ENCODE data around the gene CACNA1C.

DNA sequence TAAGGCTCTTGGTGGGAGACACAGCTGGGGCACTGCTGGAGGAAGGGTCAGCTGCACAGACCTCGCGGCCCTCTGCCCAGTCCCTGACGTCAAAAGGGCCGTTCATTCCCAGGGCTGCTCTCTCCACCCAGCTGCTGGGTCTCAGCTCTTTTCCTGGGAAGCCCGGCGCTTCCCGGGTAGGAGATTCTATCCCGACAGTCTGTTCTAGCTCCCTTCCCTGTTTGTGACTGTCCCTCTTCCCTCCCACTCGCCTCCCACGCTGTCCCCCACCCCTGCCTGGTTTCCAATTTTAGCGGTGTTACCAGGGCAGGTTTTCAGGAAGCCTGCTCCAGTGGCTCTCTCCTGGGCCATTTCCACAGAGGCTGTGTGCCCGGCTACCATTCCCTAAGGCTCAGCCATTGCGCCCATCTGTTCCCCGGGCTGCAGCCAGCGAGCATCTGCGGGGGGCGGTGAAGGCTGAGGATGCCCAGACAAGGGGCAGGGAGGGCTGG is 186.6 kb downstream of the CACNA1C start:
- TF ChIP-seq, protein P1, sequence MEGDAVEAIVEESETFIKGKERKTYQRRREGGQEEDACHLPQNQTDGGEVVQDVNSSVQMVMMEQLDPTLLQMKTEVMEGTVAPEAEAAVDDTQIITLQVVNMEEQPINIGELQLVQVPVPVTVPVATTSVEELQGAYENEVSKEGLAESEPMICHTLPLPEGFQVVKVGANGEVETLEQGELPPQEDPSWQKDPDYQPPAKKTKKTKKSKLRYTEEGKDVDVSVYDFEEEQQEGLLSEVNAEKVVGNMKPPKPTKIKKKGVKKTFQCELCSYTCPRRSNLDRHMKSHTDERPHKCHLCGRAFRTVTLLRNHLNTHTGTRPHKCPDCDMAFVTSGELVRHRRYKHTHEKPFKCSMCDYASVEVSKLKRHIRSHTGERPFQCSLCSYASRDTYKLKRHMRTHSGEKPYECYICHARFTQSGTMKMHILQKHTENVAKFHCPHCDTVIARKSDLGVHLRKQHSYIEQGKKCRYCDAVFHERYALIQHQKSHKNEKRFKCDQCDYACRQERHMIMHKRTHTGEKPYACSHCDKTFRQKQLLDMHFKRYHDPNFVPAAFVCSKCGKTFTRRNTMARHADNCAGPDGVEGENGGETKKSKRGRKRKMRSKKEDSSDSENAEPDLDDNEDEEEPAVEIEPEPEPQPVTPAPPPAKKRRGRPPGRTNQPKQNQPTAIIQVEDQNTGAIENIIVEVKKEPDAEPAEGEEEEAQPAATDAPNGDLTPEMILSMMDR (IDR thresholded peaks at IDR 0.05) = no peak
- TF ChIP-seq POLR2AphosphoS5 (IDR thresholded peaks at IDR 0.05) (no peak), POLR2A (IDR thresholded peaks at IDR 0.05) (no peak), EP300 (IDR thresholded peaks at IDR 0.05) (no peak)
